22Rv1 (cell line): ENCODE results near the gene KIRREL3.
A peak's percentile ranks its signal among the peaks of the same experiment; 100 is the strongest.

Source experiments
- H3K27ac ChIP-seq: fragments of 450-650 bp; 2 replicates; pipeline ENCODE4 v1.5.1; 2017
- ZFX ChIP-seq: fragments of 450-650 bp; IDR thresholded peaks from 2 replicates; pipeline ENCODE4 v1.6.1; 2017; ENCODE audit warnings: antibody characterized with exemption, borderline replicate concordance
- TF ChIP-seq, protein P1 (sequence below): fragments of 450-650 bp; IDR thresholded peaks from 2 replicates; pipeline ENCODE4 v1.5.1; 2017; ENCODE audit warnings: mild to moderate bottlenecking

The KIRREL3 gene

DNA sequence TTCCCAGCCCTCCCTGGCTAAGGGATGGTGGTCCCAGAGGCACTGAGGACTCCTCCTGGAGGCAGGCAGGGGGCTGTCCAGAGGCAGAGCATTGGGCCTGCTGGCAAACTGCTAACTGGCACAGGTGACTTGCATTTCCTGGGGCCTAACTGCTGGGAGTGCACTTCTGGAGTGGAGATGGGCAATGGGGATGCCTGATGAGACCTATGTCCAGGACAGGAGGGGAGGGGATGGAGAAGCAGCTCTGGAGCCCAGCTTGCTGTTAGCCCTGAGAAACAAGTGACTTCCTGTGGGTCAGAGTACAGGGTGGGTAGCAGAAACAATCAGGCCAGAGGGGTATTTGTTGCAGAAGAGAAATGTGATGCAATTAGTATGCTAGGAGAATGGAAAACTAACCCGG is 391.9 kb downstream of the KIRREL3 start:
- H3K27ac ChIP-seq, result no peak overlapping the region

DNA sequence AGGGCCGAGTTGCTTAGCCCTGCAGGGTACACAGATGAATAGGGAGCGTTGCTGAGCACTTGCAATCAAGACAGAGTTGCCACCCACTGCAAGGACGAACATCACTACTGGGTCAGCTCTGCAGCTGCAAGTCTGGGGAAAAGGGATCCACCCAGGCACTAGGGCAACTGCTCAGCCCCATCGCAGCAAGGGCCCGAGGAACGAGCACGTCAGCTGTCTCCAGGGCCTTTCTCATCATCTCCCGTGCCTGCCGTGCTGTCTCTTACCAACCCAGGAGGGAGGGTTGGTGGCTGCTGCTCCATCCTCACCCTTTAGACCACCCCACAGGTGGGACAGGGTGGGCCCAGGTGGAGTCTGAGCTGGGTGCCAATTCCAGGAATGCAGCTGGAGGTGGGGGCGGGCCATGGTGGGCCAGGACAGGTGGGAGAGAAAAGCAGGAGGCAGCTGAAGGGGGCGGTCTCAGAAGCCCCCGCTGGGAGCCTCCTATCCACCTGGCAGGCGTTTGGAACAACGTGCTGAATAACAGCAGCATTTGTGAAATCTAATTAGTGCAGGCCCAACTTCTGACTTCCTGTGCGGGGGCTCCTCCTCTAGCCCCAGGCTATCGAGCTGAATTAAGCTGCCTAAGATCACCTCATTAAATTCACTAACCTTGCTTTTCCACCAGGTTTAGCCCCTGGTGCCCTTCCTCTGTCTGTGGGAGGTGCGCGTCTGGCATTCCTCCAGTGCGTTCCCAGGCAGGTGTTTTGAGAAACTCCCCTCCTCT is 392.6 kb downstream of the KIRREL3 start:
- no peak overlapping the region for H3K27ac ChIP-seq
- TF ChIP-seq, protein P1, sequence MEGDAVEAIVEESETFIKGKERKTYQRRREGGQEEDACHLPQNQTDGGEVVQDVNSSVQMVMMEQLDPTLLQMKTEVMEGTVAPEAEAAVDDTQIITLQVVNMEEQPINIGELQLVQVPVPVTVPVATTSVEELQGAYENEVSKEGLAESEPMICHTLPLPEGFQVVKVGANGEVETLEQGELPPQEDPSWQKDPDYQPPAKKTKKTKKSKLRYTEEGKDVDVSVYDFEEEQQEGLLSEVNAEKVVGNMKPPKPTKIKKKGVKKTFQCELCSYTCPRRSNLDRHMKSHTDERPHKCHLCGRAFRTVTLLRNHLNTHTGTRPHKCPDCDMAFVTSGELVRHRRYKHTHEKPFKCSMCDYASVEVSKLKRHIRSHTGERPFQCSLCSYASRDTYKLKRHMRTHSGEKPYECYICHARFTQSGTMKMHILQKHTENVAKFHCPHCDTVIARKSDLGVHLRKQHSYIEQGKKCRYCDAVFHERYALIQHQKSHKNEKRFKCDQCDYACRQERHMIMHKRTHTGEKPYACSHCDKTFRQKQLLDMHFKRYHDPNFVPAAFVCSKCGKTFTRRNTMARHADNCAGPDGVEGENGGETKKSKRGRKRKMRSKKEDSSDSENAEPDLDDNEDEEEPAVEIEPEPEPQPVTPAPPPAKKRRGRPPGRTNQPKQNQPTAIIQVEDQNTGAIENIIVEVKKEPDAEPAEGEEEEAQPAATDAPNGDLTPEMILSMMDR, result no peak
- no peak for TF ChIP-seq ZFX

More for the DNA sequence above, 391.9 kb downstream of the KIRREL3 start:
- TF ChIP-seq, protein P1, result no peak

DNA sequence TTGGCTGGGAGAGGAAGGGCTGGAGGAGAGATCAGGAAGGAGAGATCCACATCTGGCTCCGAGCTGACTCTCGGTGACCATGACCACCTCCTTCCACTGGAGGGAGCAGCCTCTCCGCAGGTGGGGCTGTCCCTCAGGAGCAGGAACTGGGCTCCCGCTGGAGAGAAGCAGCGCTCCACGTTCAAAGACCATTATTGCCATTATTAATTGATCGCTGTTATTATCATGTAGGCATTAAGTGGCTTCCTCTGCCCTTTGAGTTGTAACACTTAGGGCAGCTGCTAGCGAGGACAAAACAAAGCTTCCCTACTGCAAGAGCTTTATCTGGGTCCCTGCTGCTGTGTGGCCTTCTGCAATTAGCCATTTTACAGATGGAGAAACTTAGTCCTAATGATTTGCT is 393.2 kb downstream of the KIRREL3 start:
- TF ChIP-seq ZFX, result no peak
- TF ChIP-seq, protein P1, result peak; percentile 84
- no peak overlapping the region for H3K27ac ChIP-seq

DNA sequence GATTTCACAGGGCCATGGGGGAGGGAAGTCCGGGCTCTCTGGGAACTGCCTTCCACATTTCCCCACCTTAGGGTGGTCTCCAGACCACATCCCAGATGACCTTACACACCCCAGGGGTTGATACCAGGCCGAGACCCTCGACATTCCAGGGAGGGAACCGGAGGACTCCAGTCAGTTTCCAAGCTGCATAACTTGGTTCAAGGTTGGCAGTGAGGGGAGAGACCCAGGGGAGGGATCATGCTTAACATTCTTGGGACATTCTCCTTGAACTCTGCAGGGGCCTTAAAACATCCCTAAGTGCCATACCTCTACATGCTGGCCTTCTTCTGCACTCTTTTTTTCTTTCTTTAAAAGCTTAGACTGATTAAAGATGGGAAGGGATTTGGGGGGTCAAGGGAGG is 394.1 kb downstream of the KIRREL3 start:
- TF ChIP-seq ZFX, result no peak
- H3K27ac ChIP-seq, result no peak overlapping the region

DNA sequence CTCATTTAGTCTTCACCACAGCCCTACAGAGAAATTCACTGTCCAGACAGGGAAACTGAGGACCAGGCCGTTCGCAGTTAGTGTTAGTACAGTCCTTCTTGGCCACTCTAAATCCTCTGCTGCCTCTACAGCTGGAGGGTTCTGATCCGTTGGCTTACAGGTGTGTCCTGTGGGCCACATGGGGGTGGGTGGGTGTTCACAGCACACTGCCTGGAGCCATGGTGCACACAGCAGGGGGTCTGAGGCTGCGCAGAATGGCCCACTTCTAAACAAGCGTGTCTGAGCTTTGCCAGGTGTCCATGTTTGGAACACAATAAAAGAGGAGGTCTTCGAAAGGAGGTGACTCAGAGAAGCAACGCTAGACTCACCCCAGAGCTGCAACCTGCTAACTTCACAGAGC is 396.1 kb downstream of the KIRREL3 start:
- no peak overlapping the region for H3K27ac ChIP-seq

DNA sequence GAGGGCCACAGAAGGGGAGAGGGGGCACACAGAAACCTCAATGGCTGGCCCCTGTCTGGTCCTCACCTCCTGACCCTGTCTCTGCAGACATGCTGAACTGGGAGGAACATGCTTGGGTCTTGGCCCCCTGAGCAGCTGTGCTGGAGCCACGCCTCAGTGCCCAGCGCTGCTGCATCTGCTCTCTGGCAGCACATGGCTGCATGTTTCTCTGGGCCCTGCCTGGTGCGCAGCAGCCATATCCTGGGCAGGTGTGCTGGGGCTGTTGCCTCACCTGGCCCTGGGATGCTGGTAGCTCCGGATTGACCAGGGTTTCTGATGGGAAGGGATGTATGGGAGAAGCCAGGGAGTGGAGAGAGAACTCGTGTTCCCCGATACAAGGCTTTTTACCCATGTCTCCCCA is 397.1 kb downstream of the KIRREL3 start:
- no peak overlapping the region for H3K27ac ChIP-seq
- TF ChIP-seq, protein P1, result no peak
- no peak for TF ChIP-seq ZFX

More for the DNA sequence above, 396.1 kb downstream of the KIRREL3 start:
- TF ChIP-seq, protein P1, result no peak
- no peak for TF ChIP-seq ZFX

DNA sequence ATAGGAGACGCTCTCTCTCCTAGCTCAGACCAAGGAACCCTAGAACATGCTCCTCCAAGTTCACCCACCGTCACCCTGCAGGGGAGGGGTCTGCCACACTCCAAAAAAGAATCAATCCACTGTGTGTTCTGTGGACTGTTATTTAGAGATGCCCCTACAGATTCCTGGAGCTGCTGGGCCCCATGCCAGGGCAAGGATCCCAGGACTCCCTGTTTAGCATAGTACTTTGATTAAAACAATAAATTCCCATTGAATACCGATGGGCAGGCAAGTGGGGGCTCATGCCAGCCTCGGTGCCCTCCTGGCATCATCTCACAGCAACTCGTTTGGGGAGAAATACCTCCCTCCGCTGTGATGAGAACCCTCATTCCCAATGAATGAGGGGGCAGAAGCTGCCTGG is 397.6 kb downstream of the KIRREL3 start:
- H3K27ac ChIP-seq, result no peak overlapping the region
- TF ChIP-seq, protein P1, result no peak
- TF ChIP-seq ZFX, result no peak
